Breast epithelium (tissue), 4 donors: ENCODE data around the gene SWAP70. TPM values are rescaled to one million over a fixed set of nuclear protein-coding genes. Genes with fewer than 3 reads are reported as not detected.
A peak's percentile ranks its signal among the peaks of the same experiment; 100 is the strongest.

Source experiments
- DNase-seq, 2 donors: peaks; one replicate each; pipeline ENCODE4 v3.0.0-alpha.2; 2019; ENCODE audit warnings: low spot score in 2 of 2
- H3K27ac ChIP-seq, 2 donors: fragments of 200-600 bp; sonication (generic) in 1 of 2; one replicate each; pipeline ENCODE4 v1.5.1; 2016 to 2019; ENCODE audit warnings: mild to moderate bottlenecking in 1 of 2
- H3K27me3 ChIP-seq, 2 donors: fragments of 200-600 bp; sonication (generic) in 1 of 2; one replicate each; pipeline versions ENCODE4 v1.5.1 to v1.6.0; 2017 to 2019; ENCODE audit warnings: control low read depth in 1 of 2, mild to moderate bottlenecking in 1 of 2
- H3K36me3 ChIP-seq: fragments of 200-600 bp; one replicate; pipeline ENCODE4 v1.5.1; 2019
- H3K4me1 ChIP-seq, 2 donors: fragments of 200-600 bp; sonication (generic); one replicate each; pipeline ENCODE4 v1.5.1; 2016 to 2019; ENCODE audit warnings: control low read depth in 1 of 2
- H3K4me3 ChIP-seq, 3 donors: fragments of 200-600 bp; sonication (generic); 1 replicate in 2 of 3; 2 replicates in 1 of 3; pipeline ENCODE4 v1.5.1; 2016 to 2019; ENCODE audit warnings: mild to moderate bottlenecking in 3 of 3, moderate library complexity in 2 of 3
- H3K9me3 ChIP-seq, 2 donors: fragments of 200-600 bp; sonication (generic) in 1 of 2; one replicate each; pipeline ENCODE4 v1.5.1; 2016 to 2019; ENCODE audit warnings: control low read depth in 1 of 2
- CTCF ChIP-seq, 3 donors: fragments of 450-650 bp; IDR thresholded peaks; one replicate each; pipeline ENCODE4 v1.5.1; 2016 to 2017; ENCODE audit warnings: antibody characterized with exemption in 3 of 3, mild to moderate bottlenecking in 3 of 3, moderate library complexity in 3 of 3
- POLR2A ChIP-seq: fragments of 450-650 bp; IDR thresholded peaks from one replicate; pipeline ENCODE4 v1.6.1; 2016; ENCODE audit warnings: antibody characterized with exemption, mild to moderate bottlenecking, moderate library complexity
- POLR2AphosphoS5 ChIP-seq, 3 donors: sonication (generic); formaldehyde crosslinking; IDR thresholded peaks; one replicate each; pipeline ENCODE4 v1.6.1; 2017; ENCODE audit warnings: antibody characterized with exemption in 3 of 3
- intact Hi-C: fragments of 100-400 bp; cut with DNase I; formaldehyde crosslinking; loops from one replicate; pipeline ENCODE4 v1.15.1; 2023; ENCODE audit warnings: low total_unique reads
- total RNA-seq, 3 donors: library from RNA; depleted of rRNA; stranded (reverse); fragments of >200 nt; gene quantifications; one replicate each; pipeline ENCODE4 v1.1.0, GENCODE V29; 2016

Gene SWAP70
- total RNA-seq, 3 donors from 2014 or later: 36.8 to 64.5 (median 60.6) TPM

- intact Hi-C loops: no loop called here
- Histone ChIP-seq H3K4me1 (peaks cover 0 to 4% of the 10 kb centered on the region in 2 donors), H3K36me3 (no peaks in the 10 kb centered on the region), H3K4me3 (no peak overlapping the region), H3K9me3 (no peaks in the 10 kb centered on the region), H3K27ac (peak overlapping the region; percentile 88 to 90), H3K27me3 (no peaks in the 10 kb centered on the region)
- no peak for DNase-seq
- TF ChIP-seq POLR2AphosphoS5 (IDR thresholded peaks at IDR 0.05) (peak in 1 of 3 donors; percentile 44), POLR2A (no peak)
Measured at GRCh38 chr11:9720290-9720630, 56.4 kb downstream of the SWAP70 start.

DNA sequence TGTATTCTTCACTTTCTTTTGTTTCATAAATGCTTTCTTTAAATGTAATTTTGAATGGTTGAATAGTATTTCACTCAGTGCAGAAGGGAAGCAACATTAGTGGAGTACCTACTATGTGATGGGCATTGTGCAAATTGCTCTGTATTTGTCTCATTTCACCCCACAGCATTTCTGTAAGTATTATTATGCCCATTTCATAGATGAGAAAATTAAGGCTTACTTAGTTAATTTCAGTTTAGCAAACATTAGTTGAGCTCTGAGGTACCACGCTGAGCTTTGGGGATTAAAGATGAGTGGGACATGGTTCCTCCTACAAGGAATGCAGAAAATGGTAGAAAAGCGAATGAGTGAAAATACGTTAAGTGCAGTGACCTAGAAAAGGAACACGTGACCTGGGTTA lies 58.1 kb downstream of the SWAP70 start:
- intact Hi-C loops: no loop called here

DNA sequence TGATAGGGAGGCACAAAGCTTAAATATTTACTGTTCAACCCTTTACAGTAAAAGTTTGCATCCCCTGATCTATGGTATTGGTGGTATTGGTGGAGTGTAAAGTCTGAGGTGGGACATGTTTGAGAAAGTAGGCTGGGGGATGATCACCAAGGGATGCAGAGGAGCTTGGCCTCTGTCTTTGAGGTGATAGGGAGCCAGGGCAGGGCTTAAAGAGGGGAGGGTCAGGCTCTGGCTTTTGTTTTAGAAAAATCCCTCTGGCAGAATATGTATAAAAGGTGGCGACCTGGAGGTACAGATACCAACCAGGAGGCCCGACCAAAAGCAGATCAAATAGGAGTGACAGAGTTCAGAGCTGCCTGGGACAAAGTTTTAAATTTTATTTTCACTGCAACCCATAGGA lies 59.0 kb downstream of the SWAP70 start:
- no peaks in the 10 kb centered on the region for H3K36me3 ChIP-seq
- peak overlapping the region in 1 of 2 donors; percentile 40 for H3K27ac ChIP-seq
- intact Hi-C loops: no loop called here
- no peaks in the 10 kb centered on the region for H3K9me3 ChIP-seq
- H3K4me3 ChIP-seq: no peak overlapping the region
- peaks cover 0 to 4% of the 10 kb centered on the region in 2 donors for H3K4me1 ChIP-seq
- no peaks in the 10 kb centered on the region for H3K27me3 ChIP-seq
- DNase-seq: no peak
- no peak for TF ChIP-seq CTCF (IDR thresholded peaks at IDR 0.05)
- no peak for TF ChIP-seq POLR2AphosphoS5 (IDR thresholded peaks at IDR 0.05)
- no peak for TF ChIP-seq POLR2A

More for the DNA sequence above, 58.1 kb downstream of the SWAP70 start:
- Histone ChIP-seq H3K27ac (peak overlapping the region; percentile 13 to 40), H3K36me3 (no peaks in the 10 kb centered on the region), H3K9me3 (no peaks in the 10 kb centered on the region), H3K27me3 (no peaks in the 10 kb centered on the region), H3K4me3 (no peak overlapping the region), H3K4me1 (peaks cover 0 to 4% of the 10 kb centered on the region in 2 donors)
- DNase-seq: no peak
- TF ChIP-seq POLR2AphosphoS5 (IDR thresholded peaks at IDR 0.05) (no peak), CTCF (IDR thresholded peaks at IDR 0.05) (no peak), POLR2A (no peak)

DNA sequence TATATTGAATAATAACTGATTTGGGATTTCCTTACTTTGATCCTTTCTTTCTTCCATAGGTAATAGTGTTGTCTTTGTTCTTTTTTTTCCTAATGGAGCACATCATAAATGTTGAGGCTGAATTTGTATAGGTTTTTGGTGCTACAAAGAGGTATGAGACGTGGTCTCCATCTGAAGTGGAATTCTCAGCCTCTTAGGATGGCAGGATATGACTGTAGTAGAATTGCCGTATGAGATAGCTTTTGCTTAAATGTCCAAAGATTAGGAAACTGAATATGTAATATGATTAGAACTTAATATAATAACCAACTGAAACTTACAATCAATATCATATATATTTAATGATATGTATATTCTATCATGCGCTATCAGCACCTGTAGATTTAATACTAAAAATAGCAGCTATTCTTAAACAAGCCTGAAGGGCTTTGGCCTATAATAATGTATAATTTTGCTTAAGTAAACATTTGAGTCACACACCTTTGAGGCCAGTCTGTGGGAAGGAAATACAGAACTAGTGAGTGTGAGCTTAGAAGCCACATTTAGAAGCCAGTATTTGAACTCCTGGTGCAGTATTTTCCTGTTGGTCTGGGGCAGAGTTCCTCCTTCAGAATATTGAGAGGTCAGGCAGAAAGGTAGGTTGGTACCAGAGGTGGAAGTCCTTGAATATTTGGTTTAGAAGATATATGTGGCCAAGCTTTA lies 62.6 kb downstream of the SWAP70 start:
- no peaks in the 10 kb centered on the region for H3K4me1 ChIP-seq
- H3K9me3 ChIP-seq: no peaks in the 10 kb centered on the region
- H3K27me3 ChIP-seq: no peaks in the 10 kb centered on the region
- no peak for DNase-seq
- no peak overlapping the region for H3K4me3 ChIP-seq
- no peaks in the 10 kb centered on the region for H3K36me3 ChIP-seq
- intact Hi-C loops: no loop called here
- H3K27ac ChIP-seq: peak overlapping the region in 1 of 2 donors; percentile 58
- TF ChIP-seq POLR2A (no peak), CTCF (IDR thresholded peaks at IDR 0.05) (no peak), POLR2AphosphoS5 (IDR thresholded peaks at IDR 0.05) (no peak)

GRCh38 chr11:9728058-9728457 lies 64.2 kb downstream of the SWAP70 start:
- Histone ChIP-seq H3K36me3 (no peaks in the 10 kb centered on the region), H3K27me3 (no peaks in the 10 kb centered on the region), H3K4me3 (no peak overlapping the region), H3K4me1 (no peaks in the 10 kb centered on the region), H3K27ac (no peak overlapping the region), H3K9me3 (no peaks in the 10 kb centered on the region)
- intact Hi-C loops: no loop called here
- DNase-seq: no peak
- TF ChIP-seq POLR2AphosphoS5 (IDR thresholded peaks at IDR 0.05) (no peak), POLR2A (no peak), CTCF (IDR thresholded peaks at IDR 0.05) (no peak)
